ENCODE data around the gene AJM1. TPM values are rescaled to one million over a fixed set of nuclear protein-coding genes. Genes with fewer than 3 reads are reported as not detected.
"Not testable (repeated sequence)": the region's sequence is repeated elsewhere in the genome, so short reads cannot be mapped to it uniquely, and the experiment has no call there.

AJM1 gene
- total RNA-seq, 2 experiments from 2014 or later: 1.1 to 1.2 TPM

- H3K9me3 Mint-ChIP-seq: no peaks in the 10 kb centered on the region
- H3K36me3 Mint-ChIP-seq (ENCODE audit: low read depth): no peaks in the 10 kb centered on the region
- ChIA-PET CTCF (interaction anchor here (0.9 to 3.4 kb wide), 8 partner anchors 9 to 165 kb away, joined by 3 to 18 read pairs (median 4); partner anchors contain the start of genes AJM1 and FBXW5), POLR2A (interaction anchor here (0.8 to 2.6 kb wide), 12 partner anchors 9 to 358 kb away, joined by 3 to 15 read pairs (median 3); partner anchors contain the start of genes EDF1, MAN1B1 and PAXX)
- peaks cover 43% of the 10 kb centered on the region for H3K4me1 ChIP-seq (ENCODE audit: insufficient read depth, low read length)
- DNase-seq (peak in 10 of 14 experiments; percentile 13 to 67 (median 46)), ATAC-seq (ENCODE audit: poor library complexity) (no peak)
- peak overlapping the region; percentile 93 for H3K27ac Mint-ChIP-seq
- peak overlapping the region; percentile 68 to 77 for H3K27ac ChIP-seq (ENCODE audit: low read depth in 1 of 2, low read length in 2 of 2)
- peak overlapping the region; percentile 54 for H3K4me3 ChIP-seq (ENCODE audit: low read length)
- no peak for TF ChIP-seq CTCF (IDR thresholded peaks at IDR 0.05)
- no peaks in the 10 kb centered on the region for H3K27me3 ChIP-seq (ENCODE audit: control insufficient read depth in 1 of 2, insufficient read depth in 2 of 2, low read length in 2 of 2)
- H3K27me3 Mint-ChIP-seq: no peaks in the 10 kb centered on the region
- no peaks in the 10 kb centered on the region for H3K9me3 ChIP-seq (ENCODE audit: control insufficient read depth in 1 of 2, insufficient read depth in 1 of 2, low read length in 2 of 2)
- H3K4me3 Mint-ChIP-seq: peak overlapping the region; percentile 83
- H3K36me3 ChIP-seq (ENCODE audit: insufficient read depth, low read length): no peaks in the 10 kb centered on the region
- intact Hi-C loops (cut with DNase I, micrococcal nuclease): loop anchor here in 1 of 2 experiments (1.0 to 2.0 kb wide), 2 partner anchors 34 to 39 kb away; partner anchors contain the start of gene AJM1
- peaks cover 18% of the 10 kb centered on the region for H3K4me1 Mint-ChIP-seq (ENCODE audit: low read depth)
Measured at GRCh38 chr9:136881691-136882108, 39.4 kb downstream of the AJM1 start.

- Mint-ChIP-seq H3K9me3 (no peaks in the 10 kb centered on the region), H3K4me1 (ENCODE audit: low read depth) (peaks cover 23% of the 10 kb centered on the region), H3K27ac (peak overlapping the region; percentile 93), H3K4me3 (peak overlapping the region; percentile 83), H3K36me3 (ENCODE audit: low read depth) (no peaks in the 10 kb centered on the region), H3K27me3 (no peaks in the 10 kb centered on the region)
- no peak for TF ChIP-seq CTCF (IDR thresholded peaks at IDR 0.05)
- POLR2A ChIA-PET: interaction anchor here (0.8 to 2.6 kb wide), 12 partner anchors 10 to 358 kb away, joined by 3 to 15 read pairs (median 3); partner anchors contain the start of genes EDF1, MAN1B1 and PAXX
- Histone ChIP-seq H3K4me1 (ENCODE audit: insufficient read depth, low read length) (peaks cover 49% of the 10 kb centered on the region), H3K9me3 (ENCODE audit: control insufficient read depth in 1 of 2, insufficient read depth in 1 of 2, low read length in 2 of 2) (no peaks in the 10 kb centered on the region), H3K4me3 (ENCODE audit: low read length) (peak overlapping the region; percentile 54), H3K36me3 (ENCODE audit: insufficient read depth, low read length) (no peaks in the 10 kb centered on the region), H3K27ac (ENCODE audit: low read depth in 1 of 2, low read length in 2 of 2) (peak overlapping the region; percentile 68 to 77), H3K27me3 (ENCODE audit: control insufficient read depth in 1 of 2, insufficient read depth in 2 of 2, low read length in 2 of 2) (no peaks in the 10 kb centered on the region)
- CTCF ChIA-PET: interaction anchor here (0.9 to 3.4 kb wide), 8 partner anchors 10 to 164 kb away, joined by 3 to 18 read pairs (median 4); partner anchors contain the start of genes AJM1 and FBXW5
- DNase-seq: peak; percentile 58 to 95 (median 81)
- intact Hi-C loops (cut with DNase I, micrococcal nuclease): loop anchor here in 1 of 2 experiments (2.0 kb wide), 1 partner anchor 40 kb away; the partner anchor contains the start of gene AJM1
- peak; percentile 54 for ATAC-seq (ENCODE audit: poor library complexity)
Measured at GRCh38 chr9:136882109-136882946, 40.0 kb downstream of the AJM1 start.

GRCh38 chr9:136882947-136883283 lies 40.6 kb downstream of the AJM1 start:
- H3K4me1 Mint-ChIP-seq (ENCODE audit: low read depth): peaks cover 26% of the 10 kb centered on the region
- peak overlapping the region; percentile 93 for H3K27ac Mint-ChIP-seq
- not testable (repeated sequence) for H3K36me3 Mint-ChIP-seq (ENCODE audit: low read depth); H3K9me3 Mint-ChIP-seq; ATAC-seq (ENCODE audit: poor library complexity); H3K9me3 ChIP-seq (ENCODE audit: control insufficient read depth in 1 of 2, insufficient read depth in 1 of 2, low read length in 2 of 2); DNase-seq; H3K27me3 Mint-ChIP-seq; H3K27me3 ChIP-seq (ENCODE audit: control insufficient read depth in 1 of 2, insufficient read depth in 2 of 2, low read length in 2 of 2); H3K36me3 ChIP-seq (ENCODE audit: insufficient read depth, low read length)
- peak overlapping the region; percentile 68 to 77 for H3K27ac ChIP-seq (ENCODE audit: low read depth in 1 of 2, low read length in 2 of 2)
- peak overlapping the region; percentile 83 for H3K4me3 Mint-ChIP-seq
- ChIA-PET POLR2A (interaction anchor here (1.4 to 2.6 kb wide), 2 partner anchors 13 to 20 kb away, joined by 4 to 15 read pairs; no protein-coding TSS in a partner anchor), CTCF (interaction anchor here (1.0 to 3.4 kb wide), 5 partner anchors 11 to 61 kb away, joined by 3 to 18 read pairs (median 6); partner anchors contain the start of genes AJM1 and FBXW5)
- peak overlapping the region; percentile 54 for H3K4me3 ChIP-seq (ENCODE audit: low read length)
- intact Hi-C loops (cut with DNase I, micrococcal nuclease): loop anchor here in 1 of 2 experiments (2.0 kb wide), 1 partner anchor 40 kb away; the partner anchor contains the start of gene AJM1
- H3K4me1 ChIP-seq (ENCODE audit: insufficient read depth, low read length): peaks cover 54% of the 10 kb centered on the region

GRCh38 chr9:136883670-136884069 lies 41.4 kb downstream of the AJM1 start:
- not testable (repeated sequence) for H3K36me3 ChIP-seq (ENCODE audit: insufficient read depth, low read length); H3K9me3 ChIP-seq (ENCODE audit: control insufficient read depth in 1 of 2, insufficient read depth in 1 of 2, low read length in 2 of 2); H3K4me3 ChIP-seq (ENCODE audit: low read length); H3K4me3 Mint-ChIP-seq; H3K9me3 Mint-ChIP-seq; H3K36me3 Mint-ChIP-seq (ENCODE audit: low read depth); H3K27ac ChIP-seq (ENCODE audit: low read depth in 1 of 2, low read length in 2 of 2); H3K27ac Mint-ChIP-seq; DNase-seq; H3K27me3 ChIP-seq (ENCODE audit: control insufficient read depth in 1 of 2, insufficient read depth in 2 of 2, low read length in 2 of 2); H3K27me3 Mint-ChIP-seq; ATAC-seq (ENCODE audit: poor library complexity)
- peaks cover 61% of the 10 kb centered on the region for H3K4me1 ChIP-seq (ENCODE audit: insufficient read depth, low read length)
- ChIA-PET POLR2A (interaction anchor here (2.6 kb wide), 1 partner anchor 19 kb away, joined by 15 read pairs; no protein-coding TSS in a partner anchor), CTCF (interaction anchor here (3.4 kb wide), 1 partner anchor 41 kb away, joined by 18 read pairs; the partner anchor contains the start of gene AJM1)
- intact Hi-C loops (cut with DNase I, micrococcal nuclease): loop anchor here in 1 of 2 experiments (2.0 kb wide), 1 partner anchor 41 kb away; the partner anchor contains the start of gene AJM1
- peaks cover 26% of the 10 kb centered on the region for H3K4me1 Mint-ChIP-seq (ENCODE audit: low read depth)

Measured in CD4-positive, alpha-beta T cell (primary cell).